ENCODE data around the gene ATP1A1.

Gene ATP1A1

GRCh38 chr1:116345843-116346242 is 27.2 kb upstream of the ATP1A1 start:
- DNase-seq (ENCODE audit: low spot score) = no peak
- TF ChIP-seq CTCF (IDR thresholded peaks at IDR 0.05; ENCODE audit: extremely low read depth, missing control alignments) = no peak

- no peak for TF ChIP-seq CTCF (IDR thresholded peaks at IDR 0.05; ENCODE audit: extremely low read depth, missing control alignments)
- no peak for DNase-seq (ENCODE audit: low spot score)
Measured at GRCh38 chr1:116346943-116347673, 25.9 kb upstream of the ATP1A1 start.

- TF ChIP-seq CTCF (IDR thresholded peaks at IDR 0.05; ENCODE audit: extremely low read depth, missing control alignments) = no peak
- no peak for DNase-seq (ENCODE audit: low spot score)
Measured at GRCh38 chr1:116347696-116348095, 25.3 kb upstream of the ATP1A1 start.

GRCh38 chr1:116350097-116350645 is 22.9 kb upstream of the ATP1A1 start:
- DNase-seq (ENCODE audit: low spot score) = no peak
- no peak for TF ChIP-seq CTCF (IDR thresholded peaks at IDR 0.05; ENCODE audit: extremely low read depth, missing control alignments)

DNA sequence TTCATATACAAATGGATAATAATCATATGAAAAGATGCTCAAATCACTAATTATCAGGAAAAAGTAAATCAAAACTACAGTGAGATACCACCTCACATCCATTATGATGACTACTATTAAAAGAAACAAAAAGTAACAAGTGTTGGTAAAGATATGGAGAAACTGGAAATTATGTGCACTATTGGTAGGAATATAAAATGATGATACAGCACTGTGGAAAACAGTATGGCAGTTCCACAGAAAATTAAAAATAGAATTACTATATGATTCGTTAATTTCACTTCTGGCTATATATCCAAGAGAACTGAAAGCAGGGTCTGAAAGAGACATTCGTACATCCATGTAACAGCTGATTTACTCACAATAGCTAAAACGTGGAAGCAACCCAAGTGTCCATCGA is 21.1 kb upstream of the ATP1A1 start:
- no peak for TF ChIP-seq CTCF (IDR thresholded peaks at IDR 0.05; ENCODE audit: extremely low read depth, missing control alignments)
- DNase-seq (ENCODE audit: low spot score) = no peak

DNA sequence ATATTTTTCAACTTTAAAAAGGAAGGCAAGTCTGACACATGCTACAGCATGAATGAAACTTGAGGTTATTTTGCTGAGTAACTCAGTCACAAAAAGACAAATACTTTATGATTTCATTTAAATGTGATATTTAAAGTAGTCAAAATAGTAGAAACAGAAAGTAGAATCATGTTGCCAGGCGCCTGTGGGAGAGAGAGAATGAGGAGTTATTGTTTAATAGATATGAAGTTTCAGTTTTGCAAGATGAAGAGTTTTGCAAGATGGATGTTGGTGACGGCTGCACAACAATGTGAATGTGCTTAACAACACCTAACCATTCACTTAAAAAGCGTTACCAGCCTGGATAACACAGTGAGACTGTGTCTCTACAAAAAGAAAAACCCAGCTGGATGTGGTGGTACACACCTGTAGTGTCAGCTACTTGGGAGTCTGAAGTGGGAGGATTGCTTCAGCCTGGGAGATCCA is 20.7 kb upstream of the ATP1A1 start:
- no peak for TF ChIP-seq CTCF (IDR thresholded peaks at IDR 0.05; ENCODE audit: extremely low read depth, missing control alignments)
- no peak for DNase-seq (ENCODE audit: low spot score)

GRCh38 chr1:116353155-116353554 is 19.9 kb upstream of the ATP1A1 start:
- no peak for TF ChIP-seq CTCF (IDR thresholded peaks at IDR 0.05; ENCODE audit: extremely low read depth, missing control alignments)
- DNase-seq (ENCODE audit: low spot score) = no peak
